Heart right ventricle (tissue), 16 donors: Measurements from ENCODE around the gene TSPAN17. TPM values are rescaled to one million over a fixed set of nuclear protein-coding genes. Genes with fewer than 3 reads are reported as not detected.

Experiments
- ATAC-seq, 8 donors: fragments of 200-7000 bp; cut with Tn5 transposase; one replicate each; pipeline ENCODE4 v1.9.1; 2020; ENCODE audit warnings: mild to moderate bottlenecking in 8 of 8, moderate library complexity in 8 of 8, moderate number of reproducible peaks in 1 of 8
- DNase-seq, 2 donors: peaks; one replicate each; pipeline ENCODE4 v3.0.0-alpha.2; 2020
- H3K27ac ChIP-seq, 10 donors: fragments of 200-600 bp; sonication (generic) in 2 of 10; one replicate each; pipeline versions ENCODE4 v1.5.0 to v1.8.0; 2020 to 2022; ENCODE audit warnings: mild to moderate bottlenecking in 3 of 10
- H3K27me3 ChIP-seq, 7 donors: fragments of 200-600 bp; one replicate each; pipeline ENCODE4 v1.8.0; 2021 to 2022; ENCODE audit warnings: mild to moderate bottlenecking in 2 of 7
- H3K36me3 ChIP-seq, 9 donors: fragments of 200-600 bp; sonication (generic) in 1 of 9; one replicate each; pipeline versions ENCODE4 v1.5.0 to v1.8.0; 2020 to 2022; ENCODE audit warnings: mild to moderate bottlenecking in 2 of 9
- H3K4me1 ChIP-seq, 9 donors: fragments of 200-600 bp; sonication (generic) in 1 of 9; one replicate each; pipeline versions ENCODE4 v1.5.0 to v1.8.0; 2020 to 2022; ENCODE audit warnings: mild to moderate bottlenecking in 4 of 9
- H3K4me3 ChIP-seq, 10 donors: fragments of 200-600 bp; sonication (generic) in 2 of 10; one replicate each; pipeline versions ENCODE4 v1.5.0 to v1.8.0; 2020 to 2022; ENCODE audit warnings: mild to moderate bottlenecking in 7 of 10, moderate library complexity in 2 of 10
- H3K9me3 ChIP-seq, 11 donors: fragments of 200-600 bp in 10 of 11; sonication (generic) in 2 of 11; one replicate each; pipeline versions ENCODE4 v1.5.0 to v1.8.0; 2013 to 2022; ENCODE audit warnings: mild to moderate bottlenecking in 2 of 11, control low read depth in 1 of 11, moderate library complexity in 1 of 11
- WGBS, 2 donors: extraction: QIAGEN DNeasy Blood & Tissue Kit; methylation state at CpG; one replicate each; pipeline ENCODE4 v1.1.7; 2013; ENCODE audit warnings: inconsistent platforms in 1 of 2; 5-methylcytosine and 5-hydroxymethylcytosine counted together
- intact Hi-C, 10 donors: fragments of 100-400 bp; cut with DNase I; formaldehyde crosslinking; loops; one replicate each; pipeline versions ENCODE4 v1.11.1 to v1.14.2; 2022
- polyA plus RNA-seq, 2 donors: library from polyadenylated mRNA; stranded (reverse); fragments of 200-250 nt; gene quantifications; one replicate each; pipeline ENCODE4 v1.2.3, GENCODE V29; 2013
- total RNA-seq, 10 donors: library from RNA; stranded (reverse); fragmentation: NEBNext Ultra II Directional in 3 of 10; extraction: Animal tissue kit (Norgen Biotek cat#: 25700) in 3 of 10; gene quantifications; one replicate each; pipeline versions ENCODE4 v1.2.1 to v1.2.4, GENCODE V29; 2021 to 2023
- TF ChIP-seq, protein P1 (sequence below), 9 donors: fragments of 200-600 bp; sonication (generic) in 2 of 9; IDR thresholded peaks; one replicate each; pipeline versions ENCODE4 v1.5.0 to v1.8.0; 2021 to 2022; ENCODE audit warnings: antibody characterized with exemption in 9 of 9, mild to moderate bottlenecking in 5 of 9, moderate library complexity in 1 of 9
- donor health status: Arrhythmogenic right ventricular cardiomyopathy.
- donor health status: ischemic (EF 13 %, LVEDD 7.1; RV severe dilation, severe dysfunction).
- donor health status: healthy with polysubstance abuse.
- donor health status: DM: no; HTN: yes; CAD: no.
- donor health status: DM: no; HTN: no; CAD: no.
- donor health status: ischemic (EF 25% LVEDD 6.9; RV normal size, moderate dysfunction).
- donor health status: ischemic (EF 25% LVEDD 5.7; RV mildly dilated, moderate dysfunction).
- donor health status: healthy.
- donor health status: DM: yes; HTN: yes; CAD: no.
- donor health status: Ischemic cardiomyopathy.
- donor health status: ischemic (EF 35%, LVEDD 5.7; RV mildly dilated, moderate dysfunction).
- donor health status: nonischemic (EF 11% LVEDD 7.7; RV severe dilation, severe dysfunction).
- donor health status: DM: yes; HTN: yes; CAD: no.
- donor health status: PGD.
- donor health status: ischemic (EF 29% LVEDD 5.4; RV normal size, mild dysfunction).
- donor health status: nonischemic (EF 23%, LVEDD 6.1; RV moderate dilation, normal function).

TSPAN17 gene
- total and polyA plus RNA-seq, 12 donors: 13.2 to 48.3 (median 27.3) TPM

- no peak for DNase-seq
- H3K36me3 ChIP-seq: no peaks in the 10 kb centered on the region
- H3K27ac ChIP-seq: no peak overlapping the region
- TF ChIP-seq, protein P1, sequence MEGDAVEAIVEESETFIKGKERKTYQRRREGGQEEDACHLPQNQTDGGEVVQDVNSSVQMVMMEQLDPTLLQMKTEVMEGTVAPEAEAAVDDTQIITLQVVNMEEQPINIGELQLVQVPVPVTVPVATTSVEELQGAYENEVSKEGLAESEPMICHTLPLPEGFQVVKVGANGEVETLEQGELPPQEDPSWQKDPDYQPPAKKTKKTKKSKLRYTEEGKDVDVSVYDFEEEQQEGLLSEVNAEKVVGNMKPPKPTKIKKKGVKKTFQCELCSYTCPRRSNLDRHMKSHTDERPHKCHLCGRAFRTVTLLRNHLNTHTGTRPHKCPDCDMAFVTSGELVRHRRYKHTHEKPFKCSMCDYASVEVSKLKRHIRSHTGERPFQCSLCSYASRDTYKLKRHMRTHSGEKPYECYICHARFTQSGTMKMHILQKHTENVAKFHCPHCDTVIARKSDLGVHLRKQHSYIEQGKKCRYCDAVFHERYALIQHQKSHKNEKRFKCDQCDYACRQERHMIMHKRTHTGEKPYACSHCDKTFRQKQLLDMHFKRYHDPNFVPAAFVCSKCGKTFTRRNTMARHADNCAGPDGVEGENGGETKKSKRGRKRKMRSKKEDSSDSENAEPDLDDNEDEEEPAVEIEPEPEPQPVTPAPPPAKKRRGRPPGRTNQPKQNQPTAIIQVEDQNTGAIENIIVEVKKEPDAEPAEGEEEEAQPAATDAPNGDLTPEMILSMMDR (IDR thresholded peaks at IDR 0.05): no peak
- intact Hi-C loops: loop anchor here in 3 of 10 donors (5.0 to 10.0 kb wide), 2 partner anchors 66 to 68 kb away; no protein-coding TSS in a partner anchor
- no peaks in the 10 kb centered on the region for H3K27me3 ChIP-seq
- 56 to 65% methylated on average over 14 of the region's 15 CpGs for WGBS, 2 donors
- peaks cover under 1 to 16% (median 8%) of the 10 kb centered on the region in 9 donors for H3K4me1 ChIP-seq
- H3K9me3 ChIP-seq: no peaks in the 10 kb centered on the region
- no peak for ATAC-seq
- no peak overlapping the region for H3K4me3 ChIP-seq
Observed at GRCh38 chr5:176642675-176643490, 4.4 kb upstream of the TSPAN17 start.

GRCh38 chr5:176643491-176644219, 3.6 kb upstream of the TSPAN17 start:
- Histone ChIP-seq H3K9me3 (no peaks in the 10 kb centered on the region), H3K36me3 (no peaks in the 10 kb centered on the region), H3K4me3 (no peak overlapping the region), H3K27ac (no peak overlapping the region), H3K4me1 (peaks cover 8 to 24% (median 16%) of the 10 kb centered on the region in 9 donors), H3K27me3 (no peaks in the 10 kb centered on the region)
- ATAC-seq (no peak), DNase-seq (no peak)
- intact Hi-C loops: loop anchor here in 3 of 10 donors (5.0 to 10.0 kb wide), 2 partner anchors 66 to 69 kb away; no protein-coding TSS in a partner anchor
- 82% methylated on average over 11 of the region's 11 CpGs for WGBS, 2 donors
- TF ChIP-seq, protein P1 (IDR thresholded peaks at IDR 0.05): no peak

DNA sequence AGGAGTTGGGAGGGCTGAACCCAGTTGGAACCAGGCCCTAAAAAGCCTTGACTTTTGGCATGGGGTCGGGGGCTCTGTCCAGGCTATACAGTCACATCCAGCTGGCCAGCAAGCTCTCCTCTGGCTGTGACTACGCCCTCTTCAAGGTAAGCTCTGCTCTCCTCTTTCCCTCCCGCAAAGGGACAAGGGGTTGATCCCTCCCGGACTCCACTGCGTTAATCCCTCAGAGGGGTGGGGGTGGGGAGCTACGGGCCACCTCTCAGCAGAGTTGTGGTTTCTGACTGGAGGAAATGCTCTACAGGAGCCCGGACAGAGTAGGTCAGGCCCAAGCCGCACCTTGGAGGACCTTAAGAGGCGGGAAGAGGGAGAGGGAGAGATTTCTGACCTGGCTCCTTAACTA, 3.0 kb upstream of the TSPAN17 start:
- ATAC-seq (no peak), DNase-seq (no peak)
- Histone ChIP-seq H3K36me3 (no peaks in the 10 kb centered on the region), H3K27ac (no peak overlapping the region), H3K4me1 (peaks cover 10 to 29% (median 18%) of the 10 kb centered on the region in 9 donors), H3K27me3 (no peaks in the 10 kb centered on the region), H3K4me3 (no peak overlapping the region), H3K9me3 (no peaks in the 10 kb centered on the region)
- 65 to 66% methylated on average over 9 of the region's 9 CpGs for WGBS, 2 donors
- TF ChIP-seq, protein P1 (IDR thresholded peaks at IDR 0.05): no peak
- intact Hi-C loops: loop anchor here in 3 of 10 donors (5.0 to 10.0 kb wide), 2 partner anchors 67 to 69 kb away; no protein-coding TSS in a partner anchor

DNA sequence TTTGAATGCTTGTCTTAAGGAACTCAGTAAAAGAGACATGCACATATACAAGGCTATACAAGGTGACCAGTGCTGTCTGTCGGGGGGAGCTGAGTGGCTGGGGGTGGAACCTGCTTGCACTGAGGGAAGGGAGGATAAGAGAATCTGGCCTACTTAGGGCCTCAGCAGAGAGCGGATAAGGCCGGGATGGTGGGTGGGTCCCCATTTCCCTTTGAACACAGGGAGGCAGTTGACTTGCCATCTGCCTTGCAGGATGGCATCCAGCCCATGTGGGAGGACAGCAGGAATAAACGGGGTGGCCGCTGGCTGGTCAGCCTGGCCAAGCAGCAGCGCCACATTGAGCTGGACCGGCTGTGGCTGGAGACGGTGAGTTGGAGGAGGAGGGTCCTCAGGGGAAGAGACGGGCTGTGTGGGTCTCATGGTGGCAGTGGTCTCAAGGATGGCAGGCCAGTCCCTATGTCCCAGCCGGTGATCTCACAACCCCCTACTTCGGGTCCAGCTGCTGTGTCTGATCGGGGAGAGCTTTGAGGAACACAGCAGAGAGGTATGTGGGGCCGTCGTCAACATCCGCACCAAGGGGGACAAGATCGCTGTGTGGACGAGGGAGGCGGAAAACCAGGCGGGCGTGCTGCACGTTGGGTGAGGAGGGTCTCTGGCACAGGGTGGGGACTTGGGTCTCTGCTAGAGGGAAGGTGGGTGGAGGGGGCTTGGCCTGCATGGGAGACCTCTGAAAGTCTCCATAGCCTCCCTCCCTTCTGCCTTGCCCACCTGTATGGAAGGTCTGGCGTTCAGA, 2.2 kb upstream of the TSPAN17 start:
- DNase-seq (no peak), ATAC-seq (no peak)
- intact Hi-C loops: loop anchor here in 6 of 10 donors (5.0 to 10.0 kb wide), 4 partner anchors 68 to 198 kb away; partner anchors contain the start of gene FAF2 (in 1 of the 6)
- Histone ChIP-seq H3K4me3 (no peak overlapping the region), H3K27me3 (no peaks in the 10 kb centered on the region), H3K27ac (no peak overlapping the region), H3K36me3 (no peaks in the 10 kb centered on the region), H3K4me1 (peaks cover 10 to 29% (median 18%) of the 10 kb centered on the region in 9 donors), H3K9me3 (no peaks in the 10 kb centered on the region)
- TF ChIP-seq, protein P1 (IDR thresholded peaks at IDR 0.05): no peak
- WGBS, 2 donors: 89 to 90% methylated on average over 22 of the region's 22 CpGs
